ENCODE results near the gene SLC30A1.

GRCh38 chr1:211537253-211537652 lies 41.7 kb downstream of the SLC30A1 start:
- no peak for TF ChIP-seq POLR2A (IDR thresholded peaks at IDR 0.05)
- no peak for TF ChIP-seq CTCF (IDR thresholded peaks at IDR 0.05)
